Adrenal gland (tissue), 5 donors: ENCODE data around the gene SPAAR.

ENCODE experiments used
- CTCF ChIP-seq, 6 experiments: fragments of 450-650 bp in 4 of 6; fragments of 200-600 bp in 2 of 6; sonication (generic) in 1 of 6; IDR thresholded peaks; 1 replicate in 5 of 6; 2 replicates in 1 of 6; pipeline versions ENCODE4 v1.5.1 to v1.8.0; 2016 to 2021; ENCODE audit warnings: antibody characterized with exemption in 6 of 6, mild to moderate bottlenecking in 2 of 6, moderate library complexity in 1 of 6
- POLR2A ChIP-seq, 2 donors: fragments of 450-650 bp; IDR thresholded peaks; one replicate each; pipeline ENCODE4 v1.6.1; 2017; ENCODE audit warnings: antibody characterized with exemption in 2 of 2, mild to moderate bottlenecking in 2 of 2, moderate library complexity in 1 of 2
- donor health status: DM: no; HTN: no; CAD: no.

DNA sequence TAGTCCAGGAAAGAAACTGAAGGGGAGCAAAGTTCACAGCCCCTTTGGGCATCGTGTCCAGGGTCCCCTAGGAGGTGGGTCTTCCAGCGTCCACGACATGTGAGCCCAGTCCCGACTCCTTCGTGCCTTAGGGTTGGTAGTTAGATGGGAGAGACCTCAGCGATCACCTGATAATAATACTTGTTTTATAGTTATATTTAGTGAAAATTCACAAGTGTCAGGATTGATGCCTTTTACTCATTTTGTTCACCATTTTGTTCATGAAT, 20.1 kb downstream of the SPAAR start:
- TF ChIP-seq CTCF (IDR thresholded peaks at IDR 0.05) (no peak), POLR2A (IDR thresholded peaks at IDR 0.05) (no peak)
